K562 (cell line): ENCODE measurements around the gene SLC4A2. TPM values are rescaled to one million over a fixed set of nuclear protein-coding genes. Genes with fewer than 3 reads are reported as not detected.

Experiments
- BHLHE40 ChIP-seq: IDR thresholded peaks from 2 replicates; pipeline ENCODE4 v1.6.1; 2011; ENCODE audit warnings: low read length, improper control_type of control experiment
- KAT8 ChIP-seq: fragments of 450-650 bp; IDR thresholded peaks from 2 replicates; pipeline ENCODE4 v1.6.1; 2016; ENCODE audit warnings: low read depth, mild to moderate bottlenecking
- SAP30 ChIP-seq: fragments of 200-600 bp; sonication (generic); IDR thresholded peaks from 2 replicates; pipeline ENCODE4 v1.6.1; 2012; ENCODE audit warnings: borderline replicate concordance, low read depth, mild to moderate bottlenecking, moderate library complexity, low read length, control low read depth, inconsistent platforms; ENCODE audit not compliant: insufficient read depth, poor library complexity, severe bottlenecking
- TFAM ChIP-seq: fragments of 250-450 bp; sonication (Bioruptor Pico); conservative IDR thresholded peaks from 2 replicates; pipeline ENCODE4 v1.5.0; 2021; ENCODE audit warnings: mild to moderate bottlenecking, moderate library complexity
- ZBTB1 ChIP-seq: sonication (generic); formaldehyde crosslinking; IDR thresholded peaks from 2 replicates; pipeline ENCODE4 v1.8.1; 2023; ENCODE audit warnings: missing genetic modification reagents, low read depth, mild to moderate bottlenecking, borderline replicate concordance
- ZBTB8A ChIP-seq: fragments of 450-650 bp; IDR thresholded peaks from 2 replicates; pipeline ENCODE4 v1.6.1; 2018; ENCODE audit warnings: mild to moderate bottlenecking, moderate library complexity; ENCODE audit not compliant: partially characterized antibody
- ZNF165 ChIP-seq: fragments of 250-450 bp; sonication (Bioruptor Pico); IDR thresholded peaks from 2 replicates; pipeline ENCODE4 v1.4.0; 2020; ENCODE audit warnings: borderline replicate concordance
- ZNF232 ChIP-seq: sonication (generic); formaldehyde crosslinking; IDR thresholded peaks from 2 replicates; pipeline ENCODE4 v1.8.0; 2022; ENCODE audit warnings: mild to moderate bottlenecking, missing genetic modification reagents
- polyA plus RNA-seq, 8 experiments: library from polyadenylated mRNA; depleted of rRNA in 4 of 8; stranded (reverse) in 5 of 8; unstranded in 3 of 8; fragments of >200 nt; fragmentation: Nextera tagmentation in 2 of 8; fragmentation: Illumina TruSeq in 1 of 8; extraction: Ambion mirVana in 2 of 8; extraction: Trizol in 1 of 8; gene quantifications; 2 replicates each; pipeline versions ENCODE4 v1.2.1 to v1.2.3, GENCODE V29; 2011 to 2014; ENCODE audit warnings: inconsistent platforms in 1 of 8, missing spikeins in 1 of 8
- total RNA-seq, 7 experiments: library from RNA; depleted of rRNA in 6 of 7; stranded (reverse); fragments of >200 nt in 6 of 7; fragmentation: Illumina TruSeq in 2 of 7; extraction: Trizol in 2 of 7; gene quantifications; 2 replicates each; pipeline versions ENCODE4 v1.2.1 to v1.2.3, GENCODE V29; 2011 to 2021; ENCODE audit warnings: low replicate concordance in 1 of 7
- TF ChIP-seq, protein P1 (sequence below): fragments of 250-450 bp; sonication (Bioruptor Pico); IDR thresholded peaks from 2 replicates; pipeline ENCODE4 v1.4.0; 2020; ENCODE audit warnings: mild to moderate bottlenecking, moderate library complexity
- TF ChIP-seq, protein P2 (sequence below): fragments of 250-450 bp; sonication (Bioruptor Pico); IDR thresholded peaks from 2 replicates; pipeline ENCODE4 v1.4.0; 2020; ENCODE audit warnings: borderline replicate concordance
- TF ChIP-seq, protein P3 (sequence below): fragments of 450-650 bp; formaldehyde crosslinking; IDR thresholded peaks from 2 replicates; pipeline ENCODE4 v1.4.0; 2020; ENCODE audit warnings: mild to moderate bottlenecking
- TF ChIP-seq, protein P4 (sequence below), 3 experiments: fragments of 200-800 bp in 1 of 3; sonication (Bioruptor generic) in 1 of 3; sonication (generic) in 1 of 3; formaldehyde crosslinking in 1 of 3; IDR thresholded peaks; 2 replicates each; pipeline versions ENCODE4 v1.6.1 to v1.8.0; 2016 to 2022; ENCODE audit warnings: mild to moderate bottlenecking in 2 of 3, missing compliant biosample characterization in 2 of 3, missing genetic modification characterization in 2 of 3, missing genetic modification reagents in 1 of 3
- TF ChIP-seq, protein P5 (sequence below): IDR thresholded peaks from 3 replicates; pipeline ENCODE4 v1.6.1; 2011; ENCODE audit warnings: borderline replicate concordance, mild to moderate bottlenecking; ENCODE audit not compliant: insufficient read length, insufficient read depth
- TF ChIP-seq, protein P6 (sequence below): fragments of 450-650 bp; formaldehyde crosslinking; IDR thresholded peaks from 2 replicates; pipeline ENCODE4 v1.4.0; 2022; ENCODE audit warnings: mild to moderate bottlenecking, moderate library complexity

SLC4A2 gene
- total and polyA plus RNA-seq, 9 of the 15 experiments (the other 6 are each of a cell fraction or from before 2014, with no cell fraction given), result 11.4 to 375 (median 130) TPM

DNA sequence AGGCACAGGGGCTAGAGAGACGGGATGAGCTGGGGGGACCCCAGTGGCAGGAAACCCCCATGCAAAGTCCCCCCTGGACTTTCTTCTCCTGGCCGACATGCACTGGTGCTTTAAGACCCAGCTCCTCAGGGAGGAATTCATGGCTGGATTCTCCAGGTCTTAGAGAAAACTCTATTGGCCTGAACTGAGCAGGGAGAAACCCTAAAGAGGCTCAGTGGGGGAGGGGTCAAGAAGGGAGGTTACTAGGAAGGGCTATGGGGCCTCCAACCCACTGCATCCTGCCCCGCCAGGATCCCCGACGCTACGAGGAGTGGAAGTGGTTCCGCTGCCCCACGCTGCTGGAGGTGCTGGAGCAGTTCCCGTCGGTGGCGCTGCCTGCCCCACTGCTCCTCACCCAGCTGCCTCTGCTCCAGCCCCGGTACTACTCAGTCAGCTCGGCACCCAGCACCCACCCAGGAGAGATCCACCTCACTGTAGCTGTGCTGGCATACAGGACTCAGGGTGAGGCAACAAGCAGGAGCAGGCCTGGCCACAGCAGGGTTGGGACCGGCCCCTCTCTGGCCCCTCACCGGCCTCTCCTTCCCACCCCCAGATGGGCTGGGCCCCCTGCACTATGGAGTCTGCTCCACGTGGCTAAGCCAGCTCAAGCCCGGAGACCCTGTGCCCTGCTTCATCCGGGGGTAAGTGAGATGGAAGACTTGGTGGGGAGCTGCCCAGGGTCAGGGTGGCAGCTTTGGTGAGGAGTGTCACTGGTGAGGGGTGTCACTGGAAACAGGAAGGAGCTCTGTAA is 48.9 kb upstream of the SLC4A2 start (continued):
- TF ChIP-seq, protein P1, sequence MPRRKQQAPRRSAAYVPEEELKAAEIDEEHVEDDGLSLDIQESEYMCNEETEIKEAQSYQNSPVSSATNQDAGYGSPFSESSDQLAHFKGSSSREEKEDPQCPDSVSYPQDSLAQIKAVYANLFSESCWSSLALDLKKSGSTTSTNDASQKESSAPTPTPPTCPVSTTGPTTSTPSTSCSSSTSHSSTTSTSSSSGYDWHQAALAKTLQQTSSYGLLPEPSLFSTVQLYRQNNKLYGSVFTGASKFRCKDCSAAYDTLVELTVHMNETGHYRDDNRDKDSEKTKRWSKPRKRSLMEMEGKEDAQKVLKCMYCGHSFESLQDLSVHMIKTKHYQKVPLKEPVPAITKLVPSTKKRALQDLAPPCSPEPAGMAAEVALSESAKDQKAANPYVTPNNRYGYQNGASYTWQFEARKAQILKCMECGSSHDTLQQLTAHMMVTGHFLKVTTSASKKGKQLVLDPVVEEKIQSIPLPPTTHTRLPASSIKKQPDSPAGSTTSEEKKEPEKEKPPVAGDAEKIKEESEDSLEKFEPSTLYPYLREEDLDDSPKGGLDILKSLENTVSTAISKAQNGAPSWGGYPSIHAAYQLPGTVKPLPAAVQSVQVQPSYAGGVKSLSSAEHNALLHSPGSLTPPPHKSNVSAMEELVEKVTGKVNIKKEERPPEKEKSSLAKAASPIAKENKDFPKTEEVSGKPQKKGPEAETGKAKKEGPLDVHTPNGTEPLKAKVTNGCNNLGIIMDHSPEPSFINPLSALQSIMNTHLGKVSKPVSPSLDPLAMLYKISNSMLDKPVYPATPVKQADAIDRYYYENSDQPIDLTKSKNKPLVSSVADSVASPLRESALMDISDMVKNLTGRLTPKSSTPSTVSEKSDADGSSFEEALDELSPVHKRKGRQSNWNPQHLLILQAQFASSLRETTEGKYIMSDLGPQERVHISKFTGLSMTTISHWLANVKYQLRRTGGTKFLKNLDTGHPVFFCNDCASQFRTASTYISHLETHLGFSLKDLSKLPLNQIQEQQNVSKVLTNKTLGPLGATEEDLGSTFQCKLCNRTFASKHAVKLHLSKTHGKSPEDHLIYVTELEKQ (CRISPR knock-in tag), result no peak
- TF ChIP-seq, protein P2, sequence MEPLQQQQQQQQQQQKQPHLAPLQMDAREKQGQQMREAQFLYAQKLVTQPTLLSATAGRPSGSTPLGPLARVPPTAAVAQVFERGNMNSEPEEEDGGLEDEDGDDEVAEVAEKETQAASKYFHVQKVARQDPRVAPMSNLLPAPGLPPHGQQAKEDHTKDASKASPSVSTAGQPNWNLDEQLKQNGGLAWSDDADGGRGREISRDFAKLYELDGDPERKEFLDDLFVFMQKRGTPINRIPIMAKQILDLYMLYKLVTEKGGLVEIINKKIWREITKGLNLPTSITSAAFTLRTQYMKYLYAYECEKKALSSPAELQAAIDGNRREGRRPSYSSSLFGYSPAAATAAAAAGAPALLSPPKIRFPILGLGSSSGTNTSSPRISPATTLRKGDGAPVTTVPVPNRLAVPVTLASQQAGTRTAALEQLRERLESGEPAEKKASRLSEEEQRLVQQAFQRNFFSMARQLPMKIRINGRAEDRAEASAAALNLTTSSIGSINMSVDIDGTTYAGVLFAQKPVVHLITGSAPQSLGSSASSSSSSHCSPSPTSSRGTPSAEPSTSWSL (CRISPR knock-in tag), result no peak
- TF ChIP-seq, protein P3, sequence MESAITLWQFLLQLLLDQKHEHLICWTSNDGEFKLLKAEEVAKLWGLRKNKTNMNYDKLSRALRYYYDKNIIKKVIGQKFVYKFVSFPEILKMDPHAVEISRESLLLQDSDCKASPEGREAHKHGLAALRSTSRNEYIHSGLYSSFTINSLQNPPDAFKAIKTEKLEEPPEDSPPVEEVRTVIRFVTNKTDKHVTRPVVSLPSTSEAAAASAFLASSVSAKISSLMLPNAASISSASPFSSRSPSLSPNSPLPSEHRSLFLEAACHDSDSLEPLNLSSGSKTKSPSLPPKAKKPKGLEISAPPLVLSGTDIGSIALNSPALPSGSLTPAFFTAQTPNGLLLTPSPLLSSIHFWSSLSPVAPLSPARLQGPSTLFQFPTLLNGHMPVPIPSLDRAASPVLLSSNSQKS, result no peak
- TF ChIP-seq, protein P4, sequence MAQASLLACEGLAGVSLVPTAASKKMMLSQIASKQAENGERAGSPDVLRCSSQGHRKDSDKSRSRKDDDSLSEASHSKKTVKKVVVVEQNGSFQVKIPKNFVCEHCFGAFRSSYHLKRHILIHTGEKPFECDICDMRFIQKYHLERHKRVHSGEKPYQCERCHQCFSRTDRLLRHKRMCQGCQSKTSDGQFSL (CRISPR knock-in tag; IDR thresholded peaks at IDR 0.05), result no peak
- TF ChIP-seq, protein P4 (tag; IDR thresholded peaks at IDR 0.05), result peak in 1 of 2 experiments; percentile 65; a peak in 1 of 4 replicates
- peak; percentile 74 for TF ChIP-seq SAP30
- no peak for TF ChIP-seq KAT8
- TF ChIP-seq, protein P5, sequence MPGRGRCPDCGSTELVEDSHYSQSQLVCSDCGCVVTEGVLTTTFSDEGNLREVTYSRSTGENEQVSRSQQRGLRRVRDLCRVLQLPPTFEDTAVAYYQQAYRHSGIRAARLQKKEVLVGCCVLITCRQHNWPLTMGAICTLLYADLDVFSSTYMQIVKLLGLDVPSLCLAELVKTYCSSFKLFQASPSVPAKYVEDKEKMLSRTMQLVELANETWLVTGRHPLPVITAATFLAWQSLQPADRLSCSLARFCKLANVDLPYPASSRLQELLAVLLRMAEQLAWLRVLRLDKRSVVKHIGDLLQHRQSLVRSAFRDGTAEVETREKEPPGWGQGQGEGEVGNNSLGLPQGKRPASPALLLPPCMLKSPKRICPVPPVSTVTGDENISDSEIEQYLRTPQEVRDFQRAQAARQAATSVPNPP, result no peak
- no peak for TF ChIP-seq ZNF165 (CRISPR knock-in tag)
- no peak for TF ChIP-seq ZNF232 (CRISPR knock-in tag)
- TF ChIP-seq TFAM (CRISPR knock-in tag), result no peak
- no peak for TF ChIP-seq ZBTB1 (CRISPR knock-in tag)
- TF ChIP-seq ZBTB8A, result no peak
- TF ChIP-seq, protein P6, sequence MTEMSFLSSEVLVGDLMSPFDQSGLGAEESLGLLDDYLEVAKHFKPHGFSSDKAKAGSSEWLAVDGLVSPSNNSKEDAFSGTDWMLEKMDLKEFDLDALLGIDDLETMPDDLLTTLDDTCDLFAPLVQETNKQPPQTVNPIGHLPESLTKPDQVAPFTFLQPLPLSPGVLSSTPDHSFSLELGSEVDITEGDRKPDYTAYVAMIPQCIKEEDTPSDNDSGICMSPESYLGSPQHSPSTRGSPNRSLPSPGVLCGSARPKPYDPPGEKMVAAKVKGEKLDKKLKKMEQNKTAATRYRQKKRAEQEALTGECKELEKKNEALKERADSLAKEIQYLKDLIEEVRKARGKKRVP (CRISPR knock-in tag), result peak; percentile 16; the same call in 1 of the 2 replicates
- TF ChIP-seq BHLHE40, result no peak
